ENCODE data around the gene MPHOSPH8.
"Not testable (repeated sequence)": the region's sequence is repeated elsewhere in the genome, so short reads cannot be mapped to it uniquely, and the experiment has no call there.

MPHOSPH8 gene

DNA sequence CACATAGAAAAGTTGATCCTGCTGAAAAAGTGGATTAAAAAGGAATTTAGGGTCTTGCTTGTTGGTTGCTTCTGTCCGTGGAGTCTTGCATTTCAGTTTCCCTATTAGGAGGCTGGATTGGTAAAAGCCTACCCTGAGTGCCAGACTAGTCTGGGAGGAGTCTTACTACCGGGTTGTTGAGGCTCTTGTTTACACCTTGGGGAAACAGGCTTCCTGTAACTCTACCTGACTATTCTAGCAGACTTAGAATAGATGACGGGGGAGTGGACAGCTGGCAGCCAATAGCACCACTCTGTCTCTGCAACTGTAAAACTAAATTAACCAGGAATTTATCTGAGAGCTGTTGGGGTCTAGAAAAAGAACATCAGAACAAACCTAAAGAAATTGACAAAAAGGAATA lies 11.3 kb upstream of the MPHOSPH8 start:
- DNase-seq (ENCODE audit: extremely low read depth in 1 of 2, low read depth in 1 of 2) = no peak

DNA sequence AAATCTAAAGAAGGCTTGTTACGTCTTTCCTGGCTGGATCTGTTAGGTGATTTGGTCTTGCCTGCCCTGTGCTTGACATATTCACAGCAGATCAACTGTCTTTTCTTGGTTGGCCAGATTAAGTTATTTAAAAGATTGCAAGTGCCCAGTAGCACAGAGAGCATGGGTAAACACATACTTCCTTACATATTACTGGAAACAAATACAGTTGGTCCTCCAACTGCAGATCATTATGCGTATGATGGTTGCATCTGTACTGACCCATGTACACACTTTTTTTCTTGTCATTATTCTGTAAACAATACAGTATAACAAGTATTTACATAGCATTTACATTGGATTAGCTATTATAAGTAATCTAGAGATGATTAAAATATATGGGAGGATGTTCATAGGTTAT lies 9.2 kb upstream of the MPHOSPH8 start:
- DNase-seq (ENCODE audit: extremely low read depth in 1 of 2, low read depth in 1 of 2) = no peak

GRCh38 chr13:19632915-19633478 lies 462 bp upstream of the MPHOSPH8 start:
- no peak for DNase-seq (ENCODE audit: extremely low read depth in 1 of 2, low read depth in 1 of 2)

DNA sequence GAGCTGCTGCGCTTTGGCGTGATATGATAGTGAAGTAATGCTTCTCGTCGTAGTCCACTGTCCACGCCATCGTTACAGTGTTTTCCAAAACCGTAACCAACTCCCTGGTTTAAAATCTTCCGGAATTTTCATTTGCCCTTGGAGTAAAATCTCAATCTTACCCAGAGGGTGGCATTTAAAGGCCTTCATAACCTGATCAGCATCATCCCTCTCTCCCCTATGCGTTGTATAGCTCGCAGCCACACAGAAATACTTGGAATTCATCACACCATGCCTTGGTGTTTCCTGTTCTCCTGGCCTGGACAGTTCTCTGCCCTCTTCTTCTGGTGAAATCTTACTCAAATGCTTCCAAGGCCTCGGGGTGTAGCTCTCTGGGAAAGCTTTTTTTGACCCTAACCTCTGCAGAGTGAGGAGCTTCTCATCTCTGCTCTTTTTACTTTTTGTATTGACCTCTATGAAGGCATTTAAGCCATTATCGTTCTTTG lies 839 bp downstream of the MPHOSPH8 start:
- DNase-seq (ENCODE audit: extremely low read depth in 1 of 2, low read depth in 1 of 2) = no peak

GRCh38 chr13:19635926-19636325 lies 2.5 kb downstream of the MPHOSPH8 start:
- DNase-seq (ENCODE audit: extremely low read depth in 1 of 2, low read depth in 1 of 2) = not testable (repeated sequence)

DNA sequence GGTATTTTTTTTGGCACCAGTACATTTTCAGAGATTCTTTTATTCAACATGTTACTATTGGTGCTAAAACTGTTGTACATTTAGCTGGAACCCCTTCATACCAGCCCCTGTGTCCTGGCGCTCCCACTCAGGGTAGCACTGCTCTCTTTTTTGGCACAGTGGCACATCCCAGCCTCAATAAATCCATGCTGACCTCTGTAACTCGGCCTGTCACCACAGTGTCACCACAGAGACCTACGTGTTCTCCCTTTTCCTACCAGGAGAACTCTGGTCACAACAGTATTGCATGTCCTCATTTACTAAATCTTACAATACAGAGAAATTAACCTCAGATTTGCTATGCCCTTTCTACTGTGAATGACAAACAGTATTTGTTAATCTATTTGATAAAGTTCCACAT lies 10.2 kb downstream of the MPHOSPH8 start:
- no peak for DNase-seq (ENCODE audit: extremely low read depth in 1 of 2, low read depth in 1 of 2)

GRCh38 chr13:19645000-19645399 lies 11.5 kb downstream of the MPHOSPH8 start:
- DNase-seq (ENCODE audit: extremely low read depth in 1 of 2, low read depth in 1 of 2) = no peak

DNA sequence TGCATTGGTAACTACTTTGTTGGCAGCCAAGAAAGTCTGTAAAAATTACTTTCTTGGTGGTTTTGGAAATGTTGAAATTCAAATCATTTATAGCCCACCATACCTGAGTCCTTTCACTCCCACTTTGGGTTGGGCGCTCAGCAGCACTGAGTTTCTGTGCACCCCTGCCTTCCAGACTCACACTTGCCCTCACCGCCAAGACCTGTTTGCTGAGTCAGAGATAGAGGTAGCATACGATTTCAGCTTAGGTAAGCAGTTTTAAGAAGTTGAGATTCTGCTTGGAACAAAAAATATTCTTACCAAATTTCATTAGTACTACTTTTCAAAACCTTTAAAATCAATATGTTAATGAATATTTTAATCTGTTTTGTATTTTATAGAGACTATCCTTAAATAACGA lies 12.6 kb downstream of the MPHOSPH8 start:
- no peak for DNase-seq (ENCODE audit: extremely low read depth in 1 of 2, low read depth in 1 of 2)

- DNase-seq (ENCODE audit: extremely low read depth in 1 of 2, low read depth in 1 of 2) = no peak
These were observed 17.3 kb downstream of the MPHOSPH8 start for GRCh38 chr13:19650742-19651141.

DNA sequence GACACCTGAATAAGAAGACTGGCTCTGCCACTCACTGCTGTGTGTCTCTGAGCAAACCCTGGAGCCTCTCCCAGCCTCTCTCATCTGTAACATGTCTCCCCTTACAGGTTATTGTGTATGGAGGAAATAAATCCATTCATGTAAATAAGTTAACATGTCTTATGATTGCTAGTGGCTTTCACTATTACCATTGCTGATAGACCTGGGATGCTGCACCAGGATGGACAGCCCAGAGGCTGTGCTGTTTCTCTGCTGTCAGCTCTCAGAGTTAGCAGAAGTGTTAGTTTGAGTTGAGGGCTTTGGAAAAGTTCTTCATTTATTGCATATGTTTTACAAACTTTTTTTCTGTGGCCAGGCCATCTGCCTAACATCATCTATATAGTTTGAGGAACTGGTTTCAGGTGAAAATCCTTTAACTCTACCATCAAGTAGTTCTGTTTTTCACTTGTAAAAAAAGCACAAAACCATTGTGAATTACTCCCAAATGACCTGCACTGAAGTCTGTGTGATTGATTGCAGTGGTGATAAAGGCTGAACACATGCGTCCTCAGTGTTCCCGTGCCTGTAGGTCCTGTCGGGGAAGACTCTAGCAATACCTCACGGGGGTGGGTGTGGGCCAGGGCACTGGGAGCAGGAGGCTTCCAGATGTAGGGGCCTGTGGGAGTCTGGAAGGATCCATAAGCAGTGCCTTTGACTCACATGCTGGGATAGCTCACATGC lies 24.6 kb downstream of the MPHOSPH8 start:
- no peak for DNase-seq (ENCODE audit: extremely low read depth in 1 of 2, low read depth in 1 of 2)

- DNase-seq (ENCODE audit: extremely low read depth in 1 of 2, low read depth in 1 of 2) = no peak
These were observed 25.4 kb downstream of the MPHOSPH8 start for GRCh38 chr13:19658831-19659230.

GRCh38 chr13:19661126-19661525 lies 27.7 kb downstream of the MPHOSPH8 start:
- DNase-seq (ENCODE audit: extremely low read depth in 1 of 2, low read depth in 1 of 2) = no peak

DNA sequence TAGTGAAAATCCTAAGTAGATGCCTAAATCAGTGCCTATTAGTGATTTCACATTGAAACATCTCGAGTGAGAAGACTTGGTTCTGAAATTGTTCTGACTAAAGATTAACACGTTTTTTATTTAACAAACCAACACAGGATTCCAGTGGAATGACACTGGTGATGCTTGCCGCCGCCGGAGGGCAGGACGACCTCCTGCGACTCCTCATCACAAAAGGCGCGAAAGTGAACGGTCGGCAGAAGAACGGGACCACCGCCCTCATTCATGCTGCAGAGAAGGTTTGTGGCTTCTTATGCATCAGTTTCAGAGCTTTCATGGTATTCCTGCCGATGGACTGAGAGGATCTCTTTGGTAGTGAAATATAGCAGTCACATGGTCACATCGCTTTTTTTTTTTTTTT lies 28.1 kb downstream of the MPHOSPH8 start:
- DNase-seq (ENCODE audit: extremely low read depth in 1 of 2, low read depth in 1 of 2) = no peak

- DNase-seq (ENCODE audit: extremely low read depth in 1 of 2, low read depth in 1 of 2) = no peak
These were observed 30.0 kb downstream of the MPHOSPH8 start for GRCh38 chr13:19663416-19663979.

GRCh38 chr13:19664481-19665230 lies 31.2 kb downstream of the MPHOSPH8 start:
- DNase-seq (ENCODE audit: extremely low read depth in 1 of 2, low read depth in 1 of 2) = no peak

- no peak for DNase-seq (ENCODE audit: extremely low read depth in 1 of 2, low read depth in 1 of 2)
These were observed 32.0 kb downstream of the MPHOSPH8 start for GRCh38 chr13:19665427-19665859.

- DNase-seq (ENCODE audit: extremely low read depth in 1 of 2, low read depth in 1 of 2) = no peak
These were observed 35.3 kb downstream of the MPHOSPH8 start for GRCh38 chr13:19668778-19669177.

GRCh38 chr13:19670147-19670546 lies 36.7 kb downstream of the MPHOSPH8 start:
- no peak for DNase-seq (ENCODE audit: extremely low read depth in 1 of 2, low read depth in 1 of 2)

DNA sequence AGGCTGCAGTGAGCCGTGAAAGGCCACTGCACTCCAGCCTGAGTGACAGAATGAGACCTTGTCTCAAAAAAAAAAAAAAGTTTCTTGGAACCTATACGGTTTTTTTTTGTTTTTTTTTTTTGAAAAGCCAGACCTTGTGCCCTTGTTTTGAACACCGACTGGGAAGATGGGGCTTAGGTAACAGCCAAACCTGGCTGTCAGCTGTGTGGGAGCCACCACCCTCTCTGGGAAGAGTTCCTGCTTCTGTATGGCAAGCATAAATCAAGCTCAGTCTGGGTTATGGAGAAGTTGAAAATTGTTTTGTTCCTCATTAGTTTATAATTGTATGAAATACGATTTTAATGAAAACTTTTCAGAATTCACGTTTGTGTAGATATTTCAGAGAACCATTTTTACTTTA lies 39.5 kb downstream of the MPHOSPH8 start:
- no peak for DNase-seq (ENCODE audit: extremely low read depth in 1 of 2, low read depth in 1 of 2)

DNA sequence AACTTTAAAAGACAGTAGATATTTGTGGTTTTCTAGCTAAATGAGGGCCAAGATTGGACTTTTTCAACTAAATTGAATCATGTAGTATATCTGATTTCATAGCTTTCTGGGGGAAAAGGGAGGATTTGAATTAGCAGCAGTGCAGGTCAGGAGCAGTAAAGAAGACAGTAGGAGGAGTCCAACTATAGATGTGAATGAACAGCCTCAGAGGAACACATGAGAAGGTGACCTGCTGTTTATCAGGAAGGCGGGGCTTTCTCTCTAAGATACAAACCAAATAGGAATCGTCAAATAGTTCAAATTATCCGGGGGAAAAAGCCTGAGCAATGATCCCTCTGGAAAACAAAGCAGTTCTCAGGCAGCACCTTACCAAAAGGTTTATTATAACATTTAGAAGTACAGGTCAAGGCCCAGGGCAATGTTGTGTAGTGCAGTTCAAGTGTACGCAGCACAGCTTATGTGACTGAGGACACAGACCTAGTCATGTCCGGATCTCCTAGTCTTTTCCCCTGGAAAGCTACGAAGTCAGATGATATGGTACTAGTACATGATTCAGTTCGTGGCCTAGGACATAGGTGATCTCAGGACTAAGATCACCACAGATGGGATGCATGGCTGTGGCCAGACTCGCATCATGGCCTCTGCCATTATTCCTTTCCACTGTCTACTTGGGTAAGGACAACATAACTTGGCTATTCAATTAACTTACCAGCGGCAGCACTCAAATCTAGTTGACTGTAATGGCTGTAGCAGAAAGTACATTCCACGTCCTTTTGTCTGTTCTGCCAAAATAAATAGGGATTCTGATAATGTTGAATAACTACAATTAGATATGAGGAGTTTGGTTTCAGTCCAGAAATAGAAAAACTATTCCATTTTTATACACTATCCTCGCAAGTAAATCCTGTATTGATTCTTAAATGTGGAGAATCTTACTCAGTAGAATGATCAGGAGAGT lies 40.3 kb downstream of the MPHOSPH8 start:
- DNase-seq (ENCODE audit: extremely low read depth in 1 of 2, low read depth in 1 of 2) = no peak
